ENCODE data around the gene KIRREL3.
"Not testable (repeated sequence)": the region's sequence is repeated elsewhere in the genome, so short reads cannot be mapped to it uniquely, and the experiment has no call there.

The KIRREL3 gene

DNA sequence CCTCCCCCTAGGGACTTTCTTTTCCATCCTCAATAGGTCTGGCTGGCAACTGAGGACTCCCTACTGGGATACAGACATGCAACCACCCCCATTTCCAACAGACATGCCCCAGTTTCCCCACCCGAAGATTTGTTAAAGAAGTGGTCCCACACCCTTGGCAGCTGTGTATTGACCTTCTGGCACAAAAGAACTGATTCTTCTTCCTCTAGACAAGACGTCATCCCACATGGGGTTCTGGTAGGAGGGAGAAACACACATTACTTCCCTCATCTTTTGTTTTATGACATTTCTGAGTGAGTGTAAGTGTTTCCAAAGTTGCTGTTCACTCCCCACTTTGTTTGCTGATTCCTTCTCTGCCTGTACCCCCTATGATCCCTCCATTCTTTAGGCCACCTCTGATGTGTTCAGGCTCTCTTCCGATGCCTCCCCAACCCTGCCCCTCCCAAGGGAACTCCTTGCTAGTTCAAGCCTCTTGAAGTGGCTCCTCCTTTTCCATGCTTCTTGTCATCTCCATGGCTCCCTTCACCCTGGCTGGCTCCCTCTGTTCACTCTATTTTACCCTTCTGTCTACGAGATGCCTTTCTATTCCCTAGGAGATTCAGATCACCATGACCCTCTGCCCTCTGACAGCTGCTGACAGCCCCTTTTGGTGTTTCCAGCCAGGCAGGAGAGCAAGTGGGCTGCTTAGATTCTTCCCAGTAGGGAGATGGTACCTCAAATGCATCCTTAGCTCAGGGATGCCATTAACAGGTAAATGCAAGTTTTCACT lies 4.3 kb downstream of the KIRREL3 start:
- no peak for DNase-seq

DNA sequence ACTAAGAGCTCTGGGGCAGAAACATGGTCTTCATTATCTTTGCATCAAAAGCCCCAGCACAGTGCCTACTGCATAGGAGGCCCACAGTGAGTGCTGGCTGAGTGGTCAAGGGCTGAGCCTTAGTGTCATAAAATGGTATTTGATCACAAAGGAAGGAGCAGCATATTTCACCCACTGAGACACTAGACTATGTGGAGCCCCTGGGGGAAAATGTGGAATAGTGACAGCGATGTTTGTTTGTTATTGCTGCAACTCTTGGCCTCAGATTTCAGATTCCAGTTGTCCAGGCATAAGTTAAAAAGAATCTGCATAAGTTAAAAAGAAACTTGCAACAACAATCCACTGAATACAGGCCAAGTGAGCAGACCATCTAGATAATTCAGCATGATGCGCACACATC lies 7.0 kb downstream of the KIRREL3 start:
- no peak for DNase-seq

DNA sequence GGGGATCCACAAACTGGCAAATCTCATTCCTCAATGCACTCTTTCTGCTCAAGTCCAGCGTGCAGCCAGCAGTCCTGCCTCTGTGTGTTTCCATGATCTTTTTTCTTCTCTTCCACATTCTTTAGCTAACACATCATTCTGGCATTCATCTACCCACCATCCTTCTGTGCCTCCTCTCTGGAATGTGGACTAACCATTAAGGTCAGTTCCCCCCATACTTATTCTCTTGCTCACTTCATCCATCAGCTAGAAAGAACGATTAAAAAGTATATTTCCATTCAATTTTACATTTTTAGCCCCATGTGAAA lies 7.8 kb downstream of the KIRREL3 start:
- no peak for DNase-seq

DNA sequence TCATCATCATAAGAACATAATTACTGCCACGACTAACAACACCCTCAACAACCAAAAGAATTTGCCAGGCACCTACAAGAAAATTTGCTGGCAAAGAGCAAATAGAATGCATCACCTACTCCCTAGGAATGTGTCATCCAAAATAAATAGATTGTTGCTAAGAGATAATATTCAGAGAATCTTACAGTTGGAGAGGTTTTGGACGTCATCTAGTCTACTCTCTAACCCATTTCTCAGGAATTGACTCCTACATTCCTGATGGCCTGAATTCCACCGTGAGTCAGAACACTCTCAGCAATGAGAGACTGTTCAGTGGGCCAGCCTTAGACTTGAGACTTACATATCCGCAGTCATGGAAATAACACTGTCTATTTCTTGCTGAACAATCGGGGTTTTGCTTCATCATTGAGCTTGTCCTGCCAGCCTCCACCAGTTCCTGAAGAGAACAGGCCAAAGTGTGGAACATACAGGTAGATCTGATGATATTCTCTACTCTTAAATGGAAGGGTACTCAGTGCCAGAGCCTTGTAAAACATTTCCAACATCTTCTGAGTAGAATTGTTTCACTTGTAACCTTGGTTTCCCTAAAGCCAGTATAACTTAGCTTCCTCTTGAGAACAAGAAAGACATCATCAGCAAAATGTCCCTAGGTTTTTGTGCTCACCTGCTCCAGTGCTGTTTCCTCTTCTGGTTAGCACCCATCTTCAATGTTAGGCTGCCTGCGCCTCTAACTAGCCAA lies 8.3 kb downstream of the KIRREL3 start:
- no peak for DNase-seq

DNA sequence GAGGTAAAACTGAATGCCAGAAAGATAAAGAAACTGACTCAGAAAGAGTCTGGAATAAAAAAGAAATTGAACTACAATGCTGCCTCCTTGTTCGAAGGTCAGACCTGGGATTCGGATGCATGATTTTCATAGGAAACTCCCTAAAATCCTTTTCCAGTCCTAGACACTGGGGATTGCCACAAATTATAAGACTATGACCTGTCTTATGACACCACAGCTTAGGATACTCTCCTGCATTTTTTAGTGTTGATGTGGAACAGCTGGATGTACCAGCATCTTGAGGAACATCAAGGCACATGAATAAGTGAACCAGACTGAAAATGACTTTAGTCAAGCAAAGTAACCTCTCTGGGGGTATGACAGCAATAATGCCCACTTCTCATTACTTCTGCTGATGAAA lies 9.0 kb downstream of the KIRREL3 start:
- DNase-seq = no peak

DNA sequence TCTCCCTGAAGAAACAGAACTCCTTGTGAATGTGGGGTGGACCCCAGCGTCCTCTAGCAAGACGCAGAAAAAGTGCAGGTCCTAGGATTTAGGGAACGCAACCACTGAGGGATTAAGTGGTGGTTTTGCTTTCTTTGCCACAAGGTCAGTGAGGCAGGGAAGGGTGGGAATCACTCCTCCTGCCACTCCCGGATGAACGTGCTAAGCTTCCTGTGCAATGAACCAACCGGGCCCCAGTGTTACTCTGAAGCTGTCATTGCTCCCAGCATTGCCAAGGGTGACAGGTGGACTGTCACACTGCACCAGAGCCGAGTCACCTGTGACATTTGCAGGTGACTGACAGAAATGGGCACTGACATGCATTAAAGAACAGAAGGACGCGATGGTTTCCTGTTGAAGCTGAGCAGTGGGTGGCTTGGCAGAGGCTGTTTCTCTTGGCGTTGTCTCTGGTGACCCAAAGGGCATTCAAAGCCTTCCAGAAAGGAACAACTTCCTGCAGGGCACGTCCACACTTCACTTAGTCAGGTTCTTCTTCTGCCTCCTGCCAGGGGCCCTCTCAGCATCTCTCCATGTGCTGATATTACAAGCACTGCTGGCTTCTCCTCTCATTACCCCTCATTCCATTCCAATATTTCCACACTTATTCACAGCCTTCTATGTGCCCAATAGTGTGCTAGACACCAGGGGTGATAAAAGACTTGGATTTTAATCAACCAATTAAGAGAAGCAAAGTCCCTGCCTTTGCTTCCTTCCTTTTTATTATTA lies 9.7 kb downstream of the KIRREL3 start:
- no peak for DNase-seq

DNA sequence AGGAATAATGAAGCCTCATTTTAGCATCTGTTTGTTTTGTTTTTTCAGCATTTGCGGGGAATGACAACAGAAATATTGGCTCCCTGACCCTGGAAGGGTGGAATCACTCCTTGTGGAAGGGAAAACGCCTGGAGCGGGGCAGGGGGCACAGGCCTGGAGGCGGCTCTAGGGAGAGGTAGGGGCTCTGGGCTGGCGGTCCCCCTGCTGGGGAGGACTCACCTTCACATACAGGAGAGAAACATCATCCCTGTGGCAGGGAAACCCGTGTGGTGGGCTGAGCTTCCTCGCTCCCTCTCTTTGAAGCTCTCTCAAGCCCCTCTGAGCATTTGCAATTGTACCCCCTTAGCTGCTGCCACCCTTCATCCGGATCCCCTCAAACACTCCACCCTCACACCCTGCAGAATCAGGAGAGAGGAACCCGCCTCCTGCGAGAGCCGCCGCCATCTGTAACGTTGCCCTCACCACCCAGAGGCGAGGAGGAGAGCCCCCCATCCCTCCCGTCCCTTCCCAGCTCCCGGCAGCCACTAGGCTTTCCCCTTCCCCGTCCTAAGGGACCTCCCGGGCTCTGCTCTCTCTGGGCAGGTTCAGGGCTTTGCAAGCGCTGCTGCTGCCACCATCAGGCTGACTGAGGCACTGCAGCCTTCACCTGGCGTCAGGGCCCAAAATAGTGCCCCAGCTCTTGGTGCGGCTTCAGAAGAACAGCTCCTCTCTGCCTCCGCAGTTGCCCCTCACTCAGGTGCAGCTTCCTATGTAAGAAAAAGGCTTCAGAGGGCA lies 10.4 kb downstream of the KIRREL3 start:
- peak; percentile 52 for DNase-seq

DNA sequence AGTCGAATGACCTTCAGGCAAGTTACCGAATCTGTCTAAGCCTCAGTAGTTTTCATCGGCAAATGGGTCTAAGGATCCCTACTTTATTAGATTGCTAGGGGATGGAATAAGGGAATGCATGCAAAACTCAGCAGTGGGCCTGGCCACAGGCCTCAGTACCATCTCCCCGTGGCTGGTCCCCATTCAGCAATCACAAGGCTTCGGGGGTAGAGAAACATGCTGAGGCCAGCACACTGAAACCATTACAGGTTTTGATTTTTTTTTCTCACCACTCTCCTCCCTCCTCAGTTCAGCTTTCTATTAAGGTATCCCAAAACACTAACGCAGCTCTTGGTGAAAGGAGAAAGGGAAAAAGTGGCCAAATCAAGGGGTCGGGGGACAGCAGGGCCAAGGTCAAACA lies 11.9 kb downstream of the KIRREL3 start:
- no peak for DNase-seq

DNA sequence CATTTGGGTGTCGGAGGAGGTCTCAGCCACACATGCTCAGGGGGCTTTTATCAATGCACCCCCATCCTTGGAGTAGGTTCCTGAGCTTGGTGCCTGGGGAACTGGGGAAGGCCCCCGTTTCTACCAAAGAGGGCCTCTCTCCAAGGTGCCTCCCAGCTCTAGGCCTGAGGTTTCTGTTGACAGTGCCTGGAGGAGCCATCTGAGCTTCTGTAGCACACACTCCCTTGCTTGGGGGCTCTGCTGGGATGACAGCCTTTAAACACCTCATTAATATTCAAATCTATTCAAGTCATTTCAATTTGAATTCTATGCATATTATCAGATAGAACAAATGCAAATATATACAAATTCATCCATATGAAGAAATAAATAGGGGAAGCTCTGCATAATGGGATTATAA lies 18.9 kb downstream of the KIRREL3 start:
- no peak for DNase-seq

DNA sequence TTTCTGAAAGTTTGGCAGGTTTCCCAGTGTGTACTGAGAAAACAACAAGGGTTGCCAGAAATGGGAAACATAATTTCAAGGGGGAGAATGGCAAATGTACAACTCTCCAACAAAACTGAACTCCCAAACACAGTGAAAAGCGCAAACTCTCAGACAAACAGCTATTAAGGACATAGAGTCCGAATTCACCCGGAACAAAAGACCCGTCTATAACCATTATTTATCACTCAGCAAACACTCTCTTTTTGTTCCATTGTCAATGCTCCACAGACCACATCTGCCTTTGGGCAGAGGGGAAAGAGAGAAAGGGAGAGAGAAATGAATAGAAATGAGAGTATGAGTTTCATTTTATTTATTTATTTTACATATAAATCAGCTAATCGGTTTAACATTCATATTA lies 21.7 kb downstream of the KIRREL3 start:
- no peak for DNase-seq

DNA sequence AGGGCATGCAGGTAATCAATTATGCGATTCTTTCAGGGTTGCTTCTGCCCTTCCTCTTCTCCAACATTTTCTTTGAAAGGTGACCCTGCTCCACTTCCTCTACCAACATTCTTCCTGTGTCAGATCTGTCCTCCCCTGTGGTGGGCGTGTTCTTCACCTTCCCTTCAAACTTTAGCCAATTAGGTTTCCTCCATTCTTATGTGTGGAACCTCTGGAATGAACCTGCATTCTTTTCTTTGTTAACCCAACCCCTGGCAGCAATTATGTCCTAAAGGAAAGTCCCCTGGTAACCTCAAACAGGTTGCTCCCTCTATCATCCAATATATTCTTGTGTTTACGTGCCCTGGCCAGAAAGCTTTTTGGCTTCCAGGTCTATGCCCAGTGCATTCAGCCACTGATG lies 22.4 kb downstream of the KIRREL3 start:
- no peak for DNase-seq

DNA sequence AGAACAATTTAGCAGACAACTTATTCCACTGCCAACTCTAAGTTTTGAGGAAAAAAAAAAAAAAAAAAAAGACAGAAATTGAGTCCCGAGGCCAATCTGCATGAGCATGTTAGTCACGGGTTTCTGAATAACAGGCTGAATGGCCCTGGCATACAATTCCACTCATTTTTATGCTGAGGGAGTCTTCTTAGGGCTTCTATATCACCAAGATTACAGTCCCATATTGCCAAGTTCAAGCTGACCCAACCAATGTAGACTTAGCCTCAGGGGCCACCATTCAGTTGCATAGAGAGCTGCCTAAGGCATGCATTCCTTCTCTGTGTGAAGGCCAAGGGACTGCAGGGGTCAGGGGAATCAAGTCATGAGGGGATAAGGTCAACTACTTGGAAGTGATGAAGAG lies 27.5 kb downstream of the KIRREL3 start:
- no peak for DNase-seq

DNA sequence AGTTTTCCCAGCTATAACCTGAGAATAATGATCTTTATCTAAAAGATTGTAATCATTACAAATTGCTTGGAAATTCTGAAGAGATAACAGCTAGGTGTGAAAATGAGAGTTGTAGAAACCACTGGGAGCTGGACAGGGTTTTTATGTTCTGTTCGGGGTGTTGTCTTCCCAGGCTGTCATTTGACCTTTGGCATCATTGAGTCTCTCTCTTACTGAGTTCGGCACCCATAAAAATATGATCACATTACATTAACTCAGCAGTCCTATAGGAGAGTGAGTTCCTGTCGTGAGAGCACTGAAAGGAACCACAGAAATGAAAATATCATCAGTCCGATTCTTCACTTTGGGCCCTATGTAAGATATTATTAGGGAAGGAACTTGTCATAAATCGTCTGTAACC lies 29.3 kb downstream of the KIRREL3 start:
- DNase-seq = no peak

DNA sequence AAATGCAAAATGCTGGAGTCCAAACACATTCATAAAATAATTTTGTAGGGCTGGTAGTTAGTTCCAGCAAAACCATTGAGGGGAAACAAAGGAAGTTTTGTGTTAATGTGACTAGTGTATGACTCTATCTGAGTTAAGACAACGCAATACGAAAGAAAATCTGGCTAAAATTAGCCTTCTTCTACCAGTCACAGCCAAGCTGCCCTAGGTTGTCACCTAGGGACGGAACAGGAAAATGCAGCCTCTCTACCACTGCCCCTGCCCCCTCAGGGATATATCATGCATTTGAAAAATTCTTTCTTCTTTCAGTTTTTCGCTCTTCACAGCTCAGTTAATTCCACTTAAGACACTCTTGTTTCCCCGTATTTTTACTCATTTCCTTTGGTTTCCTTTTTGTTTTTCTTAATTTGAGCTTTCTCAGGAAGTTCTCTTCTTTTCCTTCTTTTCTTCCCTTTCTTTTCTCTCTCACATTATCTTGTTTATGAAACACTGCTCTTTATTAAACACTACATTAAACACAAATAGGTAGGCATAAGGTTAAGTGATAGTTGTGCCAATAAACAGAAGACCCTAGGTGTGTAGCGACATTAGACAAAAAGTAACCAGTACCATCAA lies 30.6 kb downstream of the KIRREL3 start:
- DNase-seq = no peak

DNA sequence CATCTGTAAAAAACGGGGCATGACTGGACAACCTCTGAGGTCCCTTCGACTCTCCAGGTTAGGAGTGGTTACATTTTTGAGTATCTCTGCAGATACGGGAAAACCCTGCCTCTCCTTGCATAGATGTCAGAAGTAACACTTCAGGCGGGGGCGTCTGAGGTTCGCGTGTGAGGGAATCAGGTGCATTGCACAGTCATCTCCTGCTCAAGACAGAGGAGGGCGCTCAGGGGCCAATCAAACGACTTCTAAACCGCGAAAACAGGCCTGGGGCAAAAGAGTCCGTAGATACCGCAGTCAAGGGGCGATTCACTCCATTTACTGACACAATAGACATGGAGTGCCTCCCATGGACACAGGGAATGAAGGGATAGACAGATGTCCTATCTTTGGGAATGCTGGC lies 31.7 kb downstream of the KIRREL3 start:
- DNase-seq = no peak

DNA sequence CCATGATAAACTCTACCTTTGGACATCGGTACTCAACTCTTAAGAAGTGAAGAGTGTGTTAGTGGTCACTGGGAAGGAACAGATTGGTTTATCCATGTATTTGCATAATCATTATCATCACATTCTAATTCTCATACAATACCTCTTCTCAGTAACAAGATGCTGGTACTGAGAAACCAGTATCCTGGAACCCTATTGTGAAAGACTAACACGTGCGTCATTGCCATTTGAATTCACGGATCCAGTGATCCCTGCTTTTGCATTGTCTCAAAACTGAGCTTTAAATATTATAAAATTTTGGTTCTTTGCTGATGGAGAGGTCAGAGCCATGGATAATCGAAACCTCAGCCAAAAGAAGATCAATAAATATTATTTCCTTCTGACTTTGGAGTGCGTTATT lies 35.2 kb downstream of the KIRREL3 start:
- DNase-seq = no peak

DNA sequence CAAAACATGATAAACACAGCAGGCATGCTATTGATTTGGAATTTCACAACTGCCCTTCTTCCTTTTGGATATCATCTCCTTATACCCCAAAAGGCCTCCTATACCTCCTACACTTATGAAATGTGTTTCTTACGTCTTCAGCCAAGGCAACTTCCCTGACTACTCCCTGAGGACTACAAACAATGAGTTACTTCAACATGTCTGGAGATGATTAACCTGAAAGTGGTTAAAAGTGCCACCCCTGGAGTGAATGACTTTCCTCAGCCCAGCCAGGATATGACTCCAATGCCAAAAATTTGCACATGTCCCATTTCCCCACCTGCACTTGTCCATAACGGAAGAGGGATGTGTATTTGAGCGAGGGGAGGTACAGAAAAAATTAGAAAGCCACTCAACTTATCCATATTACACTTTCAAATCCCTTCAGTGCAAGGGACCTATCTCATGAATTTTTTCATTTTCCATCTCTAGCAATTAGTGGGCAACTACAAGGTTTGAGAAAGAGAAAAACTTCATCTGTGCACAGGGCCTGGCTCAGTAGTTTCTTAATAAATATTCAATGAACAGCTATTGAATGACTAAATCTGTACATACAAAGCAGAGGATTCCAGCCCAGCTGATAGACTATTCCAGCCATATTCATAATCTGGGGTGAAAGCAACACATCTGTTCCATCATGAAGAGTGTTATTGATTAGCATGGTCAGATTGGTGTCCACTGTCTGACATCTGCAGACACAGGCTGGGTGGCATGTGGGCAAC lies 36.8 kb downstream of the KIRREL3 start:
- DNase-seq = no peak

DNA sequence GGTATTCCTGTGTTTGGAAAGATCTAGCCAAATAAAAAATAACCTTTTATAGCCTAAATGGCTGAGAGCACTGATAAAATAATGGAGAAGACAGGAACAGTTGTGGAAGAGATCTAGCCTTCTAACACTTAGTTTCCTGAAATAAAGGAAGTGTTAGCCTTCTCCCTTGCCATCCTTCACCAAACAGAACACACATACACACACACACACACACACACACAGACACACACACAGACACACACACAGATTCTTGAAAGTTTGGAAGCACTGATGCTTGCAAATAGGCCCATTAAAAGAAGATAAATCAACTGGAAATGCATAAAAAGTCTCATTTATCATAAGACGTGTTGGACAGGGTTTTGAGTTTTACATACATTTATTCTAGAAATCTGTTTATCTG lies 37.5 kb downstream of the KIRREL3 start:
- no peak for DNase-seq

DNA sequence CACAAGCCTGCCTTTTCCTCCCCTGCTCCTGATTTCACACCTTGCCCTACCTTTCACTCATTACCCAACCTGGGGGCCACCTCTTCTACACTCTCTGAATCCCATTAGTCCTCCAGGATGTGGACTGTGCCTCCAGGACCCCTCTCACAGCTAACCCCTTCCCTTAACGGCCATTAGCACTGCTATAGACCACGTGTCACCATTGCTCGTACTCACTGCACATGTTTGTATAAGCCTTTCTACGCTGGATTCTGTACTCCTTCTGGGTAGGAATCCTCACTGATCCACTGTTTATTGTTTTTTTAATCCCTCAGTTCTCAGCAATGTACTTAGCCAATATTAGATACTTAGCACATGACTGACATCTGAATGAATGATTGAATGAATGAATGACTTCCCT lies 40.9 kb downstream of the KIRREL3 start:
- no peak for DNase-seq

DNA sequence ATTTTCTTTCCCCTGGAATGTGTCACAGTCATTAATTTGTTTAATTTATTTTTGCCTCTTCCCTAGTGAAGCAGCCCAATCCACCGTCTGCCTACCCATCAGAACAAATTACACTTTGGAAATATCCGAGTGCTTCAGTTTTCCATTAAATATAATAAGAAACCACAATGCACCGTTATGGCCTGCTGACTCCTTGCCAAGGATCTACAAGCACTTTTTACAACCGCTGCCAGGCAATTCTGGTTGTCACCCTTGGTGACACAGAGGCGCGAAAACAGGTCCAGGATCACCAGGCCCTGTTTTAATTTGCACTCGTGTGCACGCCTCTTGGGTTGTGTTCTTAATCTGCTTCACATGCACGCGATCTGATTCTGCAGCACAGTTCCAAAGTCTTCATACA lies 43.9 kb downstream of the KIRREL3 start:
- DNase-seq = no peak

DNA sequence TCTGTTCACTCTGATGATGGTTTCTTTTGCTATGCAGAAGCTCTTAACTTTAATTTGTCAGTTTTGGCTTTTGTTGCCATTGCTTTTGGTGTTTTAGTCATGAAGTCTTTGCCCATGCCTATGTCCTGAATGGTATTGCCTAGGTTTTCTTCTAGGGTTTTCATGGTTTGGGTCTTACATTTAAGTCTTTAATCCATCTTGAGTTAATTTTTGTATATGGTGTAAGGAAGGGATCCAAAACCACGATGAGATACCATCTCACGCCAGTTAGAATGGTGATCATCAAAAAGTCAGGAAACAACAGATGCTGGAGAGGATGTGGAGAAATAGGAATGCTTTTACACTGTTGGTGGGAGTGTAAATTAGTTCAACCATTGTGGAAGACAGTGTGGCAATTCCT lies 48.0 kb downstream of the KIRREL3 start:
- DNase-seq = not testable (repeated sequence)

DNA sequence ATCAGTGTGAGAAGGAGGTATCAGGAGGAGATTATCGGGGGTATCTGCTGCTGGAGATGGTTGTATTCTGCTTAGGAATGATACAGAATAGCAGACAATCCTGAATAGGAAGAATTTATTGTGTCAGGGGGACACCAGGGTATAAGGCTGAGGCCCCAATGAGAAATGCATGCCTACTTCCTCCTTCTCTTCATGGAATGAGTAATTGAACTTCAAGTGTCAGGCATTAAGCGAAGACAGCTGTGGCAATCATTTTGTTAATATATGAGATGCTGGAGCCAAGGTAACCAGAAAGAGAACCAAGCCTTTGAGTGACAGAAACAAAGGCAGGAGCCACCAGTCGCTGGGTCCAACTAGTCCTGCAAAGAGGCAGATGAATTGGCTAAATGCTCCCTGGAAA lies 49.1 kb downstream of the KIRREL3 start:
- no peak for DNase-seq
